Measurements from ENCODE around the gene SCUBE1.

SCUBE1 gene

DNA sequence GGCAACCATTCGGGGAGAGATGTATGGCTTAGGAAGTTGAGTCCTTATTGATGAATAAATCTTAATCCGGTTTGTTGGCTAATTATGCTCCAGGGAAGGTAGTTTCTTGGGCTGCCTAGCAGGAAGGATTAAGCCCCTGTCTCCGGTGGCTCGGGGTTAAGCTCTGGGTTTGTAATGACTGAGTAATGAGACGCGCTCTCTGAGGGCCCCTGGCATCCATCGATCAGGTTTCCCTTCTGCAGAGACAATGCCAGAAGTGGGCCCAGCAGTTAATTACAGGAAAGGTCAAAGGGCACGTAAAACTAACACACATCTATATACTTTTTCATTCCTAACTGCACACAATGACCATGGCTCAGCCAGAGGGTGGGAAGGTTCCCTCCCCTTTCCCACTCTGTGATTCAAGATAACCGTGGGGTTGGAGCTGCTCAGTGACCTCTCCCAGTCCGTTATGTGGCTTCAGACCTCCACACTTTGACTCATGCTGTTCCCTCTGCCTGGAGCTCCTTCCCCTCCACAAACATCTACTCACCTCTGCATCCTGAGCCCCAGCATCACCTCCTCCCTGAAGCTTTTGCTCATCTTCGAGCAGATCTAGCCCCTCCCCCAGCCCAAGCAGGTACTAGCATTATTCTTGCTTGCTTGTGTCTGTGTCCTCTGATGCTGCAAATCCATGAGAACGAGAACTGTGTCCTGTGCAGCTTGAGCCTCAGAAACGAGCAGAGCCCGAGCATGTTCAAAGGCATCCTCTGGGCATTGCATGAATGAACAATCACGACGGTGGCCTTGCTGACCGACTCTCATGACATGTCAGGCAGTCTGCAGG, 16.6 kb downstream of the SCUBE1 start:
- DNase-seq (ENCODE audit: low spot score): no peak

GRCh38 chr22:43325176-43325575, 18.0 kb downstream of the SCUBE1 start:
- DNase-seq (ENCODE audit: low spot score): no peak

DNA sequence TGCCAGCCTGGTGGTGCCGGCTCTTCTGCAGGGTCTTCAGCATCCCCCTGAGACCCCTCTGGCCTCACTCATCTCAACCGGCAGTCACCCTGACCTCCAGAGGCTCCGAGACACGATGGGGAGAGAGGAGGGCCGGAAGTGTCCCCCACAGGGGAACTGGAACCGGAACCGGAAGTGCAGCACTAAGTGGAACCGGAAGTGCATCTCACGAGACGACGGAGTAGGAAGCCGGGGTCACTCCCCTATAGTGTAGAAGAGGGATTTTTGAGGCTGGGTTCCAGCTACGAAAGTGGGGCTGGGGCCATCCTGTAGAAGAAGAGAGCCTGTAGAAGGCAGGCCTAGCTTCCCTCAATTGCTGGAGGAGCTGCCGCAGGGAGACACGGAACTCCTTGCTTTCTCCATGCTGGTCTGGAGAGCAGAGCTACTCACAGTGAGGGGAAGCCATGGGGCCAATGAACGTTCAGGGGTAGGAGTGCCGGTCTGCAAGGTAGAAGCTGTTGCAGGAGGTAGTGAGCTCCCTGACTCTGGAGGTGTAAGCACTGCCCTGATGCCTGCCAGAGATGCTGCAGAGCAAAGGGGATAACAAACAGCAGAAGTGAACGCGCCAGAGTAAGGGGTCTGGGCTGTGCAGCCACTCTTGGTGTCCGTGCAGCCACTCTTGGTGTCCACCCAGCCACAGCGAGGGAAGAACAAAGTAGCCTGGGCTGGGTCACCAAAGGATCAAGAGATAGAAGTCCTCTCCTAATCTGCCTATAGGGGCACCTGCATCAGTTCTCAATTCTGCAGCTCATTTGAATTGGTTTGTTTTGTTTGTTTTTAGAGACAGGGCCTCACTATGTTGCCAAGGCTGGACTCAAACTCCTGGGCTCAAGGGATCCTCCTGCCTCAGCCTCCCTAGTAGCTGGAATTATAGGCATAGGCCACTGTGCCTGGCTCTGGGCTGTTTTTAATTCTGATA, 21.9 kb downstream of the SCUBE1 start:
- no peak for DNase-seq (ENCODE audit: low spot score)

DNA sequence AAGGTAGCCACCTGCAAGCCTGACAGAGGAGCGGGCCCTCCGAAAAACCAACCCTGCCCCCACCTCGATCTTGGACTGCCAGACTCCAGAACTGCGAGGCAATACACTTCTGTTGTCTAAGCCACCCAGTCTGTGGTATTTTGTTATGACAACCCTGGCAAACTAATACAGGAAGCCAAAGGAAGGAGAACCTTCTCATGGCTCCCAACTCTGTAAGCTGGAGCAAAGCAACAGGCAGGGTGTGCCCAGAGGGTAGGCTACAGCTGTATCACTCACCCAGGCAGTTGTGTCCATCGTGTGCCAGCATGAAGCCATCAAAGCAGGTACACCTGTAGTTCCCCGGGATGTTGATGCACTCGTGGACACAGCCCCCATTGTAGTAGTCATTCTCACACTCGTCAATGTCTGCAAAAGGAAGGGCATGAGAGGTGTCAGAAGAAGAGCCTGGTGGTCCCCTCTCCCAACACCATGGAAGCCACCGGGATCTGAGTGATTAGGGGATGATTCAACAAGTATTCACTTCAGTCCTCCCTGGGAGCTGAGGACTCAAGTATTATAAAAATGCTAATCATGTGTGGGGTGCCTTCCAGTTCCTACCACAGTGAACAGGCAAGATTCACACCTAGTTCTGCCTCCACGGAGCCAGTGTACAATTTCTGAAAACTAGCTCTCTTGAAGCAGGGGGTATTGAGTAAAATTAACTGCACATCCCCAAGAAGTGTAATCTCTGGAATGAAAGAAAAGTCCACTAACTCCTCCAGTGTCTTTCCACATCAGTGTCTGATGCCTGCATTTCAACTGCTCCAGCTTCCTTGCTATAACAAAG, 23.3 kb downstream of the SCUBE1 start:
- no peak for DNase-seq (ENCODE audit: low spot score)

DNA sequence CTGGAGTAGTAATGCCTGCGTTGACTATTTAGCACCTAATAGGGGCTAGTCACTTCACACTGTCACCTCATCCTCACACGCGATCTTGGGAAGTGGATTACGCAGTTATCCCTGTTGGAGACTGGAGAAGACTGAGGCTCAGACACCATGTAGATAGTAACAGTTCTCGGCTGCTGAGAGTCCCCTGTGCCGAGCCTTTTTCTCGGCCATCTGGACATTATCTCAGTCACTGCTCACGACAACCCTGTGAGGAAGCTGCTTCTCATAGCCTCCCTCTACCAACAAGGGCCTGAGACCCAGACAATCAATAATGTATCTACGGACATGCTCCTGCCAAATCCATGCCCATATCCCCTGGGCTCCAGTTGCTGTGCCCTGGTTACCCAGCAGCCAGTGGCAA, 25.9 kb downstream of the SCUBE1 start:
- DNase-seq (ENCODE audit: low spot score): no peak

- no peak for DNase-seq (ENCODE audit: low spot score)
Observed at GRCh38 chr22:43315687-43316217, 27.4 kb downstream of the SCUBE1 start.

- DNase-seq (ENCODE audit: low spot score): no peak
Observed at GRCh38 chr22:43314611-43315010, 28.6 kb downstream of the SCUBE1 start.

GRCh38 chr22:43313890-43314474, 29.2 kb downstream of the SCUBE1 start:
- no peak for DNase-seq (ENCODE audit: low spot score)

DNA sequence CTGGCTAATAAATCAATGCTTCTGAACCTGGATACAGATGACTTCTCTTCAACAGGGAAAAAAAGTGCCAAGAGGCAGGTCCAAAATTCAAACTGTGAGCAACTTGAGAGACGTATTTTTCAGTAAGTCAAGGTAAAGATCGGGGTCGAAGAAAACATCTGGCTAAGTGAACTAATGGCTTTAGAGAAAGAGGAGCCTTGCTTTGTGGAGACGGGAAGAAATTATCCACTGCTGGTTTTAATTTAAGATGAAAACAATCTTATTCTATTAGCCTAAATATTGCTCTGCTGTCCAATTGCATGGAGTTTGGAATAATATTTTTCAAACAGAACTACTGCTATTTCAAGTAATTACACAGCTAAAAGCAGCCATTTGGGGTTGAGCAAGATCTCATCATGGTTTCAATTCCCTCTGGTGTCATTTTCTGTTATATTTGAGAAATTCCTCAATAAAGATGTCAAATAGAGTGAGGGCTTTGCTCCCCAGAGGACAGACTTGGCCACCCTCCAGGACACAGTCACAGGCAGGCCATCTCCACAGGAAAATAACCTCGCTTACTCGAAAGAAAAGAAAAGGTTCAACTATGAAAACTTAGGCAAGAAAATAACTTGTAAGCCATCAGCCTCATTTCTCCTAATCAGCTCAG, 29.8 kb downstream of the SCUBE1 start:
- no peak for DNase-seq (ENCODE audit: low spot score)

DNA sequence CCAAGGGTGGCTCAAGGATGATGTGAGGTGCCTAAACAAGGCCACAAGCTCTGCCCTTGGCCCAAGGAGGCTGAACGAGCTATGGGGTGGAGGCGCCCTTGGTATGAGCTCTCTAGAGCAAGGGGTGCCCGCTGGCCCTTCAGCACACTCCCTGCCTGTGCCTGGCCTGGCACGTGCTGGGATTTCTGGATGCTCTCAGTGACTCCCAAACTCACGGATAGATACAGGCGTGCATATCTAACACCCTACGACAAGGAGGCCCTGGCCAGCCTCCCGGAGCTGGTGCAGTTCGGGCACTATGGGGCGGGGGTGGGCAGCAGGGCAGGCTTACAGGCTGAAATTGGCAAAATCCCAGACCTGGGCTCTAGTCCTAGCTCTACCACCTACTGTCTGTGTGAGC, 30.6 kb downstream of the SCUBE1 start:
- no peak for DNase-seq (ENCODE audit: low spot score)

- no peak for DNase-seq (ENCODE audit: low spot score)
Observed at GRCh38 chr22:43310798-43311197, 32.4 kb downstream of the SCUBE1 start.

GRCh38 chr22:43310311-43310710, 32.9 kb downstream of the SCUBE1 start:
- no peak for DNase-seq (ENCODE audit: low spot score)

DNA sequence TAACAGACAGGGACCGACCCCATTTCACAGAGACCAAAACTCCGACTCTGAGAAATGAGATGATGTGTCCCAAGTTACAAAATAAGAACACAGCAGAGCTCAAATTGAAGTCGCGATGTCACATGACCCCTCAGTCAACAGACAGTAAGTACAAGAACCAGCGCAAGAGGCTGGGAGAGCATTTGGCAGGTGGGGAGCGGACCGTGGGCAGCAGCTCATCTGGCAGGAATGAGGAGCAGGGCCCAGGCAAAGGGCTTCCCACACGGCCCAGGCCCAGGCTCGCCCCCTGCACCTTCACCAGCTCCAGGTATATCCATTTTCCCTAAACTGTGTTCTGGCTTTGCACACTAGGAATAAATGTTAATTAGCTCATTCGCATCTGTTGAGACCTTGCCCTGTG, 34.3 kb downstream of the SCUBE1 start:
- DNase-seq (ENCODE audit: low spot score): no peak

GRCh38 chr22:43308060-43308830, 34.9 kb downstream of the SCUBE1 start:
- no peak for DNase-seq (ENCODE audit: low spot score)

GRCh38 chr22:43305806-43306205, 37.4 kb downstream of the SCUBE1 start:
- DNase-seq (ENCODE audit: low spot score): no peak

- no peak for DNase-seq (ENCODE audit: low spot score)
Observed at GRCh38 chr22:43304831-43305590, 38.2 kb downstream of the SCUBE1 start.

DNA sequence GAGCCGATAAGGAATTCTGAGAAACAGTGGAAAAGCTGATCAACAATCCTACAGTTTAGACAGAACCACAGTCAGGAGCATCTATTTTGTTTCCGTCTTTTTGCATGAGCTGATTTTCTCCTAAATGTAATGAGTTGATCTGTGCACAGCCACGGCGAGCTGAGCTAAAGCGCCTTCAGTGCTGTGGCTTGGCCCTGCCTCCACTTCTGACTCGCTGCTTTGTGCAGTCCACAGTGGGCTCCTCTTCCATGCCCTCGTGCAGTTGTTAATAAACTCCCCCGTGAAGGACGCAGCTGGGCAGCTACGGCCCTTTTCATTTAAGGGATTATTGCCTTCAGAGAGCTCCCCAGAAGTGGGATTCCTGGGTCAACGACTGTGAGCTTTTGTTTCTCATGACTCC, 39.4 kb downstream of the SCUBE1 start:
- DNase-seq (ENCODE audit: low spot score): no peak

DNA sequence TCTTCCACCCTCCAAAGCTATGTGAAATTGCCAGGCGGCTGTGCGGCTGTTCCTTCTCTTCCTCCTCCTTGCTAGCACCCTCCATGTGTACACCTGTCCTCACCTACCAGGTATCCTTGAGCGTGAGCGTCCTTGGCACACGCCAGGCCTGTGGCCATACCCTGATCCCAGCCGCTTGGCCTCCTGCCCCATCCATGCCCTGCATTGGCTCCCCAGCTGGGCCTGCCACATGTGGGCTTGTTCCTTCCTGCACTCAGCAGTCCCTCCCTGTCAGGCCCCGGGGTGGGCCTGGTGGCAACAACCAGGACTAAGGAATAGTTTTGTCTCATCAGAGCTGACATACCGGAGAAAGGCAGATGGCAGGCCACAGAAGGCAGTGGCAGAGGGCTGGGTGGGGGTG, 40.0 kb downstream of the SCUBE1 start:
- DNase-seq (ENCODE audit: low spot score): no peak

GRCh38 chr22:43302531-43303041, 40.6 kb downstream of the SCUBE1 start:
- no peak for DNase-seq (ENCODE audit: low spot score)
